Breast epithelium (tissue), 3 donors: Measurements from ENCODE around the gene CYYR1.

ENCODE experiments used
- CTCF ChIP-seq, 3 donors: fragments of 450-650 bp; IDR thresholded peaks; one replicate each; pipeline ENCODE4 v1.5.1; 2016 to 2017; ENCODE audit warnings: antibody characterized with exemption in 3 of 3, mild to moderate bottlenecking in 3 of 3, moderate library complexity in 3 of 3
- POLR2A ChIP-seq: fragments of 450-650 bp; IDR thresholded peaks from one replicate; pipeline ENCODE4 v1.6.1; 2016; ENCODE audit warnings: antibody characterized with exemption, mild to moderate bottlenecking, moderate library complexity
- POLR2AphosphoS5 ChIP-seq, 3 donors: sonication (generic); formaldehyde crosslinking; IDR thresholded peaks; one replicate each; pipeline ENCODE4 v1.6.1; 2017; ENCODE audit warnings: antibody characterized with exemption in 3 of 3

DNA sequence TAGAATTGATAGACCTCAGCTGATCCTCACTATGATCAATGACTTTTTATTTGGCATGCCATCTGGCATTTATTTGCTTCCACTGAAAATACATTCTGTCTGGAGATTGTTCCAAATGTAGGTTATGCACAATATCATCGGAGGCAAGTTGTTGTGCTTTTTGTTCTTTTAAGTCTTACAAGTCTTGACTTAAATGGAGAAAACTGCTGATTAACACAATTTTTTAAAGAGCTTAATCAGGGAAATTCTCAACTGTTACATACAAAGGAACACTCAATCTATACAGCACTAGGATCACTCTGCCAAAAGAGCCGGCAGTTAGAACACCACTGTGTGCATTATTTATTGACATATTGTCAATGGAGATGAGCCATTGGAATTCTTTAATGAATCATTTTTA, 19.2 kb downstream of the CYYR1 start:
- TF ChIP-seq POLR2A (no peak), CTCF (IDR thresholded peaks at IDR 0.05) (no peak), POLR2AphosphoS5 (IDR thresholded peaks at IDR 0.05) (no peak)
